K562 (cell line): ENCODE measurements around the gene PRM2. TPM values are rescaled to one million over a fixed set of nuclear protein-coding genes. Genes with fewer than 3 reads are reported as not detected.

Experiments
- CEBPG ChIP-seq, 3 experiments: fragments of 200-800 bp in 1 of 3; sonication (Bioruptor generic) in 1 of 3; sonication (generic) in 1 of 3; formaldehyde crosslinking in 1 of 3; IDR thresholded peaks in 2 of 3; conservative IDR thresholded peaks in 1 of 3; 2 replicates each; pipeline versions ENCODE4 v1.6.1 to v1.8.0; 2016 to 2022; ENCODE audit warnings: missing compliant biosample characterization in 2 of 3, missing genetic modification characterization in 2 of 3, mild to moderate bottlenecking in 1 of 3, missing genetic modification reagents in 1 of 3
- ESRRA ChIP-seq: fragments of 450-650 bp; IDR thresholded peaks from 2 replicates; pipeline ENCODE4 v1.6.1; 2014; ENCODE audit warnings: low read depth, mild to moderate bottlenecking, moderate library complexity, borderline replicate concordance
- ETV1 ChIP-seq: fragments of 450-650 bp; conservative IDR thresholded peaks from 2 replicates; pipeline ENCODE4 v1.6.1; 2016; ENCODE audit warnings: missing genetic modification characterization, control low read depth, low read depth, missing compliant biosample characterization
- HDAC1 ChIP-seq, 2 experiments: fragments of 450-650 bp; IDR thresholded peaks; 2 replicates each; pipeline ENCODE4 v1.6.1; 2016 to 2017; ENCODE audit warnings: inconsistent platforms in 1 of 2, mild to moderate bottlenecking in 1 of 2, moderate library complexity in 1 of 2
- ILK ChIP-seq: fragments of 450-650 bp; IDR thresholded peaks from 2 replicates; pipeline ENCODE4 v1.6.1; 2016; ENCODE audit warnings: missing genetic modification characterization, low read depth, mild to moderate bottlenecking, missing compliant biosample characterization, moderate library complexity, borderline replicate concordance
- IRF2 ChIP-seq: sonication (generic); formaldehyde crosslinking; IDR thresholded peaks from 2 replicates; pipeline ENCODE4 v1.8.1; 2022; ENCODE audit warnings: mild to moderate bottlenecking, missing genetic modification reagents
- JUNB ChIP-seq: fragments of 450-650 bp; formaldehyde crosslinking; conservative IDR thresholded peaks from 2 replicates; pipeline ENCODE4 v1.4.0; 2020; ENCODE audit warnings: mild to moderate bottlenecking
- KLF1 ChIP-seq: fragments of 450-650 bp; IDR thresholded peaks from 2 replicates; pipeline ENCODE4 v1.6.1; 2016; ENCODE audit warnings: missing genetic modification characterization, missing compliant biosample characterization
- NFYB ChIP-seq: IDR thresholded peaks from 2 replicates; pipeline ENCODE4 v1.6.1; 2011; ENCODE audit warnings: mild to moderate bottlenecking, moderate library complexity; ENCODE audit not compliant: insufficient read length; ENCODE audit errors: extremely low read depth
- RAD51 ChIP-seq: fragments of 450-650 bp; IDR thresholded peaks from 2 replicates; pipeline ENCODE4 v1.7.1; 2016; ENCODE audit warnings: low read depth, mild to moderate bottlenecking, borderline replicate concordance
- RCOR1 ChIP-seq, 2 experiments: IDR thresholded peaks; 2 replicates each; pipeline ENCODE4 v1.6.1; 2012; ENCODE audit warnings: low read depth in 2 of 2, low read length in 2 of 2, borderline replicate concordance in 1 of 2, improper control_type of control experiment in 1 of 2
- SRSF3 ChIP-seq: fragments of 200-400 bp; formaldehyde crosslinking; IDR thresholded peaks from 2 replicates; pipeline ENCODE4 v1.6.1; 2016; ENCODE audit warnings: mild to moderate bottlenecking, low read length, moderate library complexity; ENCODE audit not compliant: insufficient read depth
- ZNF75A ChIP-seq: fragments of 450-650 bp; formaldehyde crosslinking; IDR thresholded peaks from 2 replicates; pipeline ENCODE4 v1.4.0; 2020; ENCODE audit warnings: mild to moderate bottlenecking
- polyA plus RNA-seq, 8 experiments: library from polyadenylated mRNA; depleted of rRNA in 4 of 8; stranded (reverse) in 5 of 8; unstranded in 3 of 8; fragments of >200 nt; fragmentation: Nextera tagmentation in 2 of 8; fragmentation: Illumina TruSeq in 1 of 8; extraction: Ambion mirVana in 2 of 8; extraction: Trizol in 1 of 8; gene quantifications; 2 replicates each; pipeline versions ENCODE4 v1.2.1 to v1.2.3, GENCODE V29; 2011 to 2014; ENCODE audit warnings: inconsistent platforms in 1 of 8, missing spikeins in 1 of 8
- total RNA-seq, 7 experiments: library from RNA; depleted of rRNA in 6 of 7; stranded (reverse); fragments of >200 nt in 6 of 7; fragmentation: Illumina TruSeq in 2 of 7; extraction: Trizol in 2 of 7; gene quantifications; 2 replicates each; pipeline versions ENCODE4 v1.2.1 to v1.2.3, GENCODE V29; 2011 to 2021; ENCODE audit warnings: low replicate concordance in 1 of 7
- TF ChIP-seq, protein P1 (sequence below), 2 experiments: fragments of 450-650 bp; formaldehyde crosslinking in 1 of 2; IDR thresholded peaks; 2 replicates each; pipeline versions ENCODE4 v1.4.0 to v1.6.1; 2014 to 2020; ENCODE audit warnings: mild to moderate bottlenecking in 2 of 2, borderline replicate concordance in 1 of 2, low read depth in 1 of 2
- TF ChIP-seq, protein P2 (sequence below): fragments of 450-650 bp; formaldehyde crosslinking; IDR thresholded peaks from 2 replicates; pipeline ENCODE4 v1.4.0; 2022; ENCODE audit warnings: missing genetic modification characterization

Gene PRM2
- total and polyA plus RNA-seq, 9 of the 15 experiments (the other 6 are each of a cell fraction or from before 2014, with no cell fraction given): not detected

DNA sequence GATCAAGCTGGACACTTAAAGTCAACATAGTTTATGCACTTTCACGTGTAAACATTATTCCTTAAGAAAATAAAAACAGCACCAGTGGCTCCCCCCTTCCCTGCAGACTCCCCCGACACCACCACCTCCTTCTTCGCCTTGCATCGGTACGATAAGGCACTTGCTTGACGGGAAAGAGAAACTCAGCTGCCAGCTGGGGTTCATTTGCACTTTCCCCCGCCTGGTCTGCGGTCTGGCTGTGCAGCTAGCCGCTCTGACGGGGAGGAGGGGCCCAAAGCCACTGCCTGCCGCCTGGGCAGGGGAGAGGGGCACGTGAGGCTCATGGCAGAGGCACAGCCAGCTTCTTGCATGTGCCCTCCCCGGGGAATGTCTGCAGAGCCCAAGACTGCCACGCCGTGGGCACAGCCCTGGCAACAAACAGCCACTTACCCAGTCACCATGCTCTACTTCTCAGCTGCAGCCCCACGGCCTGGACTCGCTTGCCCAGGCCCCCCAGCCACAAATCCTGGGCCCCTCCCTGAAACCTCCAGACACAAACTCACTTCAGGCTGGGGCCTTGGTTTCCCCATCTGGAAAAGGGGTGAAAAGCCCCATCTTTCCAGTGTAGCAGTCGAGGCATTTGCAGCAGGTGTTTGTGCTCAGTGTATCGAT lies 21.3 kb upstream of the PRM2 start (continued):
- TF ChIP-seq, protein P1, sequence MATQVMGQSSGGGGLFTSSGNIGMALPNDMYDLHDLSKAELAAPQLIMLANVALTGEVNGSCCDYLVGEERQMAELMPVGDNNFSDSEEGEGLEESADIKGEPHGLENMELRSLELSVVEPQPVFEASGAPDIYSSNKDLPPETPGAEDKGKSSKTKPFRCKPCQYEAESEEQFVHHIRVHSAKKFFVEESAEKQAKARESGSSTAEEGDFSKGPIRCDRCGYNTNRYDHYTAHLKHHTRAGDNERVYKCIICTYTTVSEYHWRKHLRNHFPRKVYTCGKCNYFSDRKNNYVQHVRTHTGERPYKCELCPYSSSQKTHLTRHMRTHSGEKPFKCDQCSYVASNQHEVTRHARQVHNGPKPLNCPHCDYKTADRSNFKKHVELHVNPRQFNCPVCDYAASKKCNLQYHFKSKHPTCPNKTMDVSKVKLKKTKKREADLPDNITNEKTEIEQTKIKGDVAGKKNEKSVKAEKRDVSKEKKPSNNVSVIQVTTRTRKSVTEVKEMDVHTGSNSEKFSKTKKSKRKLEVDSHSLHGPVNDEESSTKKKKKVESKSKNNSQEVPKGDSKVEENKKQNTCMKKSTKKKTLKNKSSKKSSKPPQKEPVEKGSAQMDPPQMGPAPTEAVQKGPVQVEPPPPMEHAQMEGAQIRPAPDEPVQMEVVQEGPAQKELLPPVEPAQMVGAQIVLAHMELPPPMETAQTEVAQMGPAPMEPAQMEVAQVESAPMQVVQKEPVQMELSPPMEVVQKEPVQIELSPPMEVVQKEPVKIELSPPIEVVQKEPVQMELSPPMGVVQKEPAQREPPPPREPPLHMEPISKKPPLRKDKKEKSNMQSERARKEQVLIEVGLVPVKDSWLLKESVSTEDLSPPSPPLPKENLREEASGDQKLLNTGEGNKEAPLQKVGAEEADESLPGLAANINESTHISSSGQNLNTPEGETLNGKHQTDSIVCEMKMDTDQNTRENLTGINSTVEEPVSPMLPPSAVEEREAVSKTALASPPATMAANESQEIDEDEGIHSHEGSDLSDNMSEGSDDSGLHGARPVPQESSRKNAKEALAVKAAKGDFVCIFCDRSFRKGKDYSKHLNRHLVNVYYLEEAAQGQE (IDR thresholded peaks at IDR 0.05; ENCODE audit: borderline replicate concordance): 0 out of 2 replicates have a peak, but pooled peaks have one; percentile 14
- TF ChIP-seq, protein P1 (CRISPR knock-in tag; IDR thresholded peaks at IDR 0.05; ENCODE audit: low read depth): no peak
- TF ChIP-seq, protein P2, sequence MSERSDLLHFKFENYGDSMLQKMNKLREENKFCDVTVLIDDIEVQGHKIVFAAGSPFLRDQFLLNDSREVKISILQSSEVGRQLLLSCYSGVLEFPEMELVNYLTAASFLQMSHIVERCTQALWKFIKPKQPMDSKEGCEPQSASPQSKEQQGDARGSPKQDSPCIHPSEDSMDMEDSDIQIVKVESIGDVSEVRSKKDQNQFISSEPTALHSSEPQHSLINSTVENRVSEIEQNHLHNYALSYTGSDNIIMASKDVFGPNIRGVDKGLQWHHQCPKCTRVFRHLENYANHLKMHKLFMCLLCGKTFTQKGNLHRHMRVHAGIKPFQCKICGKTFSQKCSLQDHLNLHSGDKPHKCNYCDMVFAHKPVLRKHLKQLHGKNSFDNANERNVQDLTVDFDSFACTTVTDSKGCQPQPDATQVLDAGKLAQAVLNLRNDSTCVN (CRISPR knock-in tag): no peak
- TF ChIP-seq ILK (tag): no peak
- TF ChIP-seq RAD51: no peak
- peak; percentile 58; the same call in 1 of the 2 replicates for TF ChIP-seq ESRRA
- TF ChIP-seq IRF2: no peak
- TF ChIP-seq SRSF3: no peak
- TF ChIP-seq RCOR1 (IDR thresholded peaks at IDR 0.05; ENCODE audit: borderline replicate concordance in 1 of 2, low read depth in 2 of 2, low read length in 2 of 2): peak in 1 of 2 experiments; percentile 21; a peak in 1 of 4 replicates
- TF ChIP-seq HDAC1 (IDR thresholded peaks at IDR 0.05): peak in 1 of 2 experiments; percentile 57; a peak in 1 of 4 replicates
- TF ChIP-seq ZNF75A: no peak
- TF ChIP-seq KLF1 (tag): no peak
- no peak for TF ChIP-seq CEBPG (CRISPR knock-in tag; IDR thresholded peaks at IDR 0.05)
- no peak for TF ChIP-seq CEBPG (tag; conservative IDR thresholded peaks at IDR 0.05 in 1 of 2, IDR thresholded peaks at IDR 0.05 in 1 of 2)
- TF ChIP-seq ETV1: no peak
- no peak for TF ChIP-seq NFYB
- no peak for TF ChIP-seq JUNB (CRISPR knock-in tag)
